ENCODE data around the gene ZEB1.
"Not testable (repeated sequence)": the region's sequence is repeated elsewhere in the genome, so short reads cannot be mapped to it uniquely, and the experiment has no call there.

- TF ChIP-seq CTCF (conservative IDR thresholded peaks at IDR 0.05; ENCODE audit: low read depth, low read length); ELK1 (IDR thresholded peaks at IDR 0.05; ENCODE audit: borderline replicate concordance, low read depth, low read length); POLR2A (IDR thresholded peaks at IDR 0.05; ENCODE audit: low read depth, low read length); MXI1 (IDR thresholded peaks at IDR 0.05; ENCODE audit: borderline replicate concordance, low read depth, low read length); NFE2L2 (IDR thresholded peaks at IDR 0.05; ENCODE audit: low read depth, low read length); RAD21 (IDR thresholded peaks at IDR 0.05; ENCODE audit: low read length): not testable (repeated sequence)
Observed at GRCh38 chr10:31363696-31364095, 44.7 kb downstream of the ZEB1 start.
